ENCODE measurements around the gene APCDD1L.

DNA sequence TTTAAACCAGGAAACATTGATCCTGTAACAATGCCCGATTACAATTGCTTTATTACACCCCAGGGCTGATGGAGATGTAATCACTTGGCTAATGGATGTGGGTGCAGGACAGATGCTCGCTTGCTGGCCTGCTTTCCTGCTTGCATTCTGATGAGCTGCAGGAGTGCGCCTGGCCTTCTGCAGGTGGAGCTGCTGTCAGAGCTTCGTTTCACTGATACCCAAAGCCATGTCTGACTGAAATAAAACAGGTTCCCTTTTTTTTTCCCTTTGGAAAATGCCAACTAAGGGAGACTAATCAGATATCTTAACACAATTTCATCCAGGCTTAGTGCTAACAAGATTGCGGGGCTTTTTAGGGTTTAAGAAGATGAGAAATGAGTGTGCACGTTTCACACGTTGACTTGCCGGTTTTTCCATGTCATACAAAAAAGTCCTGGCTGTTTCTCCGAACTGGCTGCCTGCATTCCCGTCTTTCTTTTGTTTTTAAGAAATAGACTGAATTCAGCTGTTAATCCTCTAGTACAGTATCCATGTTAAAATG is 65.4 kb downstream of the APCDD1L start:
- TF ChIP-seq, protein P1, sequence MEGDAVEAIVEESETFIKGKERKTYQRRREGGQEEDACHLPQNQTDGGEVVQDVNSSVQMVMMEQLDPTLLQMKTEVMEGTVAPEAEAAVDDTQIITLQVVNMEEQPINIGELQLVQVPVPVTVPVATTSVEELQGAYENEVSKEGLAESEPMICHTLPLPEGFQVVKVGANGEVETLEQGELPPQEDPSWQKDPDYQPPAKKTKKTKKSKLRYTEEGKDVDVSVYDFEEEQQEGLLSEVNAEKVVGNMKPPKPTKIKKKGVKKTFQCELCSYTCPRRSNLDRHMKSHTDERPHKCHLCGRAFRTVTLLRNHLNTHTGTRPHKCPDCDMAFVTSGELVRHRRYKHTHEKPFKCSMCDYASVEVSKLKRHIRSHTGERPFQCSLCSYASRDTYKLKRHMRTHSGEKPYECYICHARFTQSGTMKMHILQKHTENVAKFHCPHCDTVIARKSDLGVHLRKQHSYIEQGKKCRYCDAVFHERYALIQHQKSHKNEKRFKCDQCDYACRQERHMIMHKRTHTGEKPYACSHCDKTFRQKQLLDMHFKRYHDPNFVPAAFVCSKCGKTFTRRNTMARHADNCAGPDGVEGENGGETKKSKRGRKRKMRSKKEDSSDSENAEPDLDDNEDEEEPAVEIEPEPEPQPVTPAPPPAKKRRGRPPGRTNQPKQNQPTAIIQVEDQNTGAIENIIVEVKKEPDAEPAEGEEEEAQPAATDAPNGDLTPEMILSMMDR (IDR thresholded peaks at IDR 0.05): no peak
- TF ChIP-seq POLR2A (IDR thresholded peaks at IDR 0.05): no peak

Measured in heart left ventricle (tissue), 13 donors.